Testis (tissue), 3 donors: ENCODE measurements around the gene ZIM2. TPM values are rescaled to one million over a fixed set of nuclear protein-coding genes. Genes with fewer than 3 reads are reported as not detected.
"Not testable (repeated sequence)": the region's sequence is repeated elsewhere in the genome, so short reads cannot be mapped to it uniquely, and the experiment has no call there.

Source experiments
- DNase-seq: peaks from one replicate; pipeline ENCODE4 v3.0.0-alpha.2; 2019
- H3K27ac ChIP-seq, 2 donors: fragments of 200-600 bp; sonication (generic); one replicate each; pipeline ENCODE4 v1.5.1; 2019
- H3K27me3 ChIP-seq: fragments of 200-600 bp; sonication (generic); one replicate; pipeline ENCODE4 v1.5.1; 2019
- H3K36me3 ChIP-seq: fragments of 200-600 bp; sonication (generic); one replicate; pipeline ENCODE4 v1.5.1; 2017; ENCODE audit warnings: low read depth; ENCODE audit errors: missing control alignments
- H3K4me1 ChIP-seq: fragments of 200-600 bp; sonication (generic); one replicate; pipeline ENCODE4 v1.5.1; 2019
- H3K4me3 ChIP-seq, 2 donors: fragments of 200-600 bp; sonication (generic); one replicate each; pipeline ENCODE4 v1.5.1; 2017 to 2019
- H3K9me3 ChIP-seq: fragments of 200-600 bp; sonication (generic); one replicate; pipeline ENCODE4 v1.5.1; 2017
- CTCF ChIP-seq, 3 experiments: fragments of 450-650 bp in 2 of 3; fragments of 200-600 bp in 1 of 3; sonication (generic) in 1 of 3; IDR thresholded peaks; one replicate each; pipeline ENCODE4 v1.5.1; 2016 to 2019; ENCODE audit warnings: antibody characterized with exemption in 3 of 3, mild to moderate bottlenecking in 2 of 3, moderate library complexity in 1 of 3
- POLR2A ChIP-seq: fragments of 450-650 bp; IDR thresholded peaks from one replicate; pipeline ENCODE4 v1.6.1; 2017; ENCODE audit warnings: antibody characterized with exemption, mild to moderate bottlenecking, moderate library complexity
- WGBS, 2 donors: methylation state at CpG; one replicate each; pipeline ENCODE4 v1.1.5; 2018; 5-methylcytosine and 5-hydroxymethylcytosine counted together
- intact Hi-C: fragments of 100-400 bp; cut with DNase I; formaldehyde crosslinking; loops from one replicate; pipeline ENCODE4 v1.15.1; 2023; ENCODE audit warnings: low total_unique reads
- polyA plus RNA-seq: library from polyadenylated mRNA; stranded (reverse); fragments of 350-450 nt; fragmentation: Illumina TruSeq; extraction: RNeasy Lipid Tissue Mini Kit (QIAGEN cat#74804); gene quantifications from one replicate; pipeline ENCODE4 v1.2.3, GENCODE V29; 2014; ENCODE audit warnings: low read depth, low replicate concordance; ENCODE audit not compliant: insufficient read depth
- total RNA-seq, 2 donors: library from RNA; depleted of rRNA; stranded (reverse); fragments of >200 nt; gene quantifications; one replicate each; pipeline ENCODE4 v1.2.3, GENCODE V29; 2016

Gene ZIM2
- total and polyA plus RNA-seq, 3 donors from 2014 or later = 9.7 to 18.3 (median 12.9) TPM

- WGBS, 2 donors = 82 to 83% methylated on average over 4 of the region's 4 CpGs
- Histone ChIP-seq H3K4me3 (no peak overlapping the region), H3K36me3 (no peaks in the 10 kb centered on the region), H3K4me1 (peaks cover 8% of the 10 kb centered on the region), H3K27me3 (no peaks in the 10 kb centered on the region), H3K27ac (no peak overlapping the region), H3K9me3 (no peaks in the 10 kb centered on the region)
- no peak for DNase-seq
- no peak for TF ChIP-seq POLR2A
- TF ChIP-seq CTCF (IDR thresholded peaks at IDR 0.05) = no peak
- intact Hi-C loops = no loop called here
These were observed 17.5 kb upstream of the ZIM2 start for GRCh38 chr19:56858026-56858425.

- WGBS, 2 donors = 64 to 66% methylated on average over 3 of the region's 3 CpGs
- Histone ChIP-seq H3K4me1 (no peaks in the 10 kb centered on the region), H3K4me3 (no peak overlapping the region), H3K27me3 (no peaks in the 10 kb centered on the region), H3K36me3 (no peaks in the 10 kb centered on the region), H3K27ac (no peak overlapping the region), H3K9me3 (no peaks in the 10 kb centered on the region)
- TF ChIP-seq CTCF (IDR thresholded peaks at IDR 0.05) (no peak), POLR2A (no peak)
- DNase-seq = no peak
- intact Hi-C loops = no loop called here
These were observed 16.3 kb upstream of the ZIM2 start for GRCh38 chr19:56856822-56857221.

GRCh38 chr19:56852361-56852760 is 11.8 kb upstream of the ZIM2 start:
- H3K9me3 ChIP-seq, H3K4me1 ChIP-seq, intact Hi-C loops, DNase-seq, H3K36me3 ChIP-seq, H3K27me3 ChIP-seq, H3K27ac ChIP-seq, H3K4me3 ChIP-seq: not testable (repeated sequence)
- 100% methylated on average over 2 of the region's 2 CpGs for WGBS, 2 donors

GRCh38 chr19:56848166-56848565 is 7.6 kb upstream of the ZIM2 start:
- intact Hi-C loops = no loop called here
- H3K36me3 ChIP-seq = no peaks in the 10 kb centered on the region
- no peak overlapping the region for H3K27ac ChIP-seq
- no peak for DNase-seq
- H3K9me3 ChIP-seq = no peaks in the 10 kb centered on the region
- H3K27me3 ChIP-seq = no peaks in the 10 kb centered on the region
- TF ChIP-seq POLR2A (no peak), CTCF (IDR thresholded peaks at IDR 0.05) (no peak)
- no peak overlapping the region for H3K4me3 ChIP-seq
- H3K4me1 ChIP-seq = no peaks in the 10 kb centered on the region
- WGBS, 2 donors = 86 to 89% methylated on average over 4 of the region's 4 CpGs

GRCh38 chr19:56842412-56842811 is 1.9 kb upstream of the ZIM2 start:
- Histone ChIP-seq H3K27ac (no peak overlapping the region), H3K27me3 (no peaks in the 10 kb centered on the region), H3K4me3 (no peak overlapping the region), H3K4me1 (peaks cover 4% of the 10 kb centered on the region), H3K36me3 (no peaks in the 10 kb centered on the region), H3K9me3 (no peaks in the 10 kb centered on the region)
- TF ChIP-seq POLR2A = no peak
- no peak for TF ChIP-seq CTCF (IDR thresholded peaks at IDR 0.05)
- WGBS, 2 donors = 89 to 94% methylated on average over 1 of the region's 1 CpG
- intact Hi-C loops = no loop called here
- DNase-seq = no peak
